ENCODE results near the gene RAD51B. TPM values are rescaled to one million over a fixed set of nuclear protein-coding genes. Genes with fewer than 3 reads are reported as not detected.
A peak's percentile ranks its signal among the peaks of the same experiment; 100 is the strongest.

The RAD51B gene
- total and polyA plus RNA-seq, 2 of the 13 experiments (the other 11 are each of a cell fraction or from before 2014, with no cell fraction given), result 7.0 to 9.5 TPM

DNA sequence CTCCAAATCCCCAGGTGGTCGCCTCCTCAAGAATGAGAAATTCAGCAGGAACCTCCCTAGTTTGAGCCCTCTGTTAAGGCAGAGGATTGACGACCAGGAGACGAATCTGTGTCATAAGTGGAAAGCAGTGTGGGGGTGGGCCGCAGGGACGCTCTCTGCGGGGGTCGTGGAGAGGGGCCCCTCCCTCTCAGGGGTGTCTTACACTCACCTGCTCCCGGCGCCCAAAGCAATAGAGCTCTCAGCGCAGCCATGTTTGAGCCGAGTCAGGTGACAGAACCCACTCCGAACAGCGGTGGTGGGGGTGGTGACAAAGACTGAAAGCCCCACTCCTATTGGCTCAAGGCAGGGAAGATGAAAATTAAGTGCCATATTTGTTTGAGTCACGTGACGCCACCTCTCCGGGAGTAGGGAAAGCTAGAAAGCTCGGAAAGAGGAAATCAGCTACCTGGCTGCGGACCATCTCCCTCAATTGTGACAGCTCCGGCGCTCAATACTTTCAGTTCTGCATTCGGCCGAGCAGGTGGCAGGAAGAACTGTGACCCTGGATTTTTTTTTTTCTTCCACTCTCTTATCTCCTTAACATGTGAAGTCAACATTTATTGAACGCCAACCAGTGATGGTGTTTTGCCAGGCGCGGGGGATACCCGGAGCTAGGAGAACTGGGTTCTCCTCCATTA, 3.1 kb upstream of the RAD51B start, which contains the start of gene ZFYVE26 (continued):
- peak; percentile 41; the same call in 1 of the 2 replicates for TF ChIP-seq RBFOX2 (IDR thresholded peaks at IDR 0.05; ENCODE audit: low read depth, low read length)
- peak; percentile 48 for TF ChIP-seq GATAD2A (CRISPR knock-in tag; IDR thresholded peaks at IDR 0.05)
- peak; percentile 36; the same call in 1 of the 2 replicates for TF ChIP-seq RFX5 (IDR thresholded peaks at IDR 0.05; ENCODE audit: low read depth, low read length)
- no peak for TF ChIP-seq NFE2L1 (CRISPR knock-in tag; IDR thresholded peaks at IDR 0.05; ENCODE audit: borderline replicate concordance)
- no peak for TF ChIP-seq MTF2 (CRISPR knock-in tag; IDR thresholded peaks at IDR 0.05; ENCODE audit: borderline replicate concordance)
- no peak for TF ChIP-seq SNRNP70 (IDR thresholded peaks at IDR 0.05; ENCODE audit: low read depth, low read length)
- TF ChIP-seq, protein P1, sequence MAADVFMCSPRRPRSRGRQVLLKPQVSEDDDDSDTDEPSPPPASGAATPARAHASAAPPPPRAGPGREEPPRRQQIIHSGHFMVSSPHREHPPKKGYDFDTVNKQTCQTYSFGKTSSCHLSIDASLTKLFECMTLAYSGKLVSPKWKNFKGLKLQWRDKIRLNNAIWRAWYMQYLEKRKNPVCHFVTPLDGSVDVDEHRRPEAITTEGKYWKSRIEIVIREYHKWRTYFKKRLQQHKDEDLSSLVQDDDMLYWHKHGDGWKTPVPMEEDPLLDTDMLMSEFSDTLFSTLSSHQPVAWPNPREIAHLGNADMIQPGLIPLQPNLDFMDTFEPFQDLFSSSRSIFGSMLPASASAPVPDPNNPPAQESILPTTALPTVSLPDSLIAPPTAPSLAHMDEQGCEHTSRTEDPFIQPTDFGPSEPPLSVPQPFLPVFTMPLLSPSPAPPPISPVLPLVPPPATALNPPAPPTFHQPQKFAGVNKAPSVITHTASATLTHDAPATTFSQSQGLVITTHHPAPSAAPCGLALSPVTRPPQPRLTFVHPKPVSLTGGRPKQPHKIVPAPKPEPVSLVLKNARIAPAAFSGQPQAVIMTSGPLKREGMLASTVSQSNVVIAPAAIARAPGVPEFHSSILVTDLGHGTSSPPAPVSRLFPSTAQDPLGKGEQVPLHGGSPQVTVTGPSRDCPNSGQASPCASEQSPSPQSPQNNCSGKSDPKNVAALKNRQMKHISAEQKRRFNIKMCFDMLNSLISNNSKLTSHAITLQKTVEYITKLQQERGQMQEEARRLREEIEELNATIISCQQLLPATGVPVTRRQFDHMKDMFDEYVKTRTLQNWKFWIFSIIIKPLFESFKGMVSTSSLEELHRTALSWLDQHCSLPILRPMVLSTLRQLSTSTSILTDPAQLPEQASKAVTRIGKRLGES (CRISPR knock-in tag; IDR thresholded peaks at IDR 0.05; ENCODE audit: borderline replicate concordance), result 0 out of 2 replicates have a peak, but pooled peaks have one; percentile 26
- TF ChIP-seq U2AF1 (optimal IDR thresholded peaks at IDR 0.05; ENCODE audit: low read depth, low read length), result peak; percentile 80
- peak; percentile 88 for TF ChIP-seq POGZ (CRISPR knock-in tag; IDR thresholded peaks at IDR 0.05)
- TF ChIP-seq ZNF20 (CRISPR knock-in tag; IDR thresholded peaks at IDR 0.05), result no peak
- TF ChIP-seq AHR (CRISPR knock-in tag; IDR thresholded peaks at IDR 0.05), result peak; percentile 23; the same call in 1 of the 2 replicates
- no peak for TF ChIP-seq RNF2 (conservative IDR thresholded peaks at IDR 0.05; ENCODE audit: low read depth)
- TF ChIP-seq, protein P2, sequence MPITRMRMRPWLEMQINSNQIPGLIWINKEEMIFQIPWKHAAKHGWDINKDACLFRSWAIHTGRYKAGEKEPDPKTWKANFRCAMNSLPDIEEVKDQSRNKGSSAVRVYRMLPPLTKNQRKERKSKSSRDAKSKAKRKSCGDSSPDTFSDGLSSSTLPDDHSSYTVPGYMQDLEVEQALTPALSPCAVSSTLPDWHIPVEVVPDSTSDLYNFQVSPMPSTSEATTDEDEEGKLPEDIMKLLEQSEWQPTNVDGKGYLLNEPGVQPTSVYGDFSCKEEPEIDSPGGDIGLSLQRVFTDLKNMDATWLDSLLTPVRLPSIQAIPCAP (CRISPR knock-in tag; IDR thresholded peaks at IDR 0.05; ENCODE audit: low read depth), result no peak
- TF ChIP-seq, protein P3, sequence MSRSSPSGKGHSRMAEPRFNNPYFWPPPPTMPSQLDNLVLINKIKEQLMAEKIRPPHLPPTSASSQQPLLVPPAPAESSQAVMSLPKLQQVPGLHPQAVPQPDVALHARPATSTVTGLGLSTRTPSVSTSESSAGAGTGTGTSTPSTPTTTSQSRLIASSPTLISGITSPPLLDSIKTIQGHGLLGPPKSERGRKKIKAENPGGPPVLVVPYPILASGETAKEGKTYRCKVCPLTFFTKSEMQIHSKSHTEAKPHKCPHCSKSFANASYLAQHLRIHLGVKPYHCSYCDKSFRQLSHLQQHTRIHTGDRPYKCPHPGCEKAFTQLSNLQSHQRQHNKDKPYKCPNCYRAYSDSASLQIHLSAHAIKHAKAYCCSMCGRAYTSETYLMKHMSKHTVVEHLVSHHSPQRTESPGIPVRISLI (CRISPR knock-in tag; IDR thresholded peaks at IDR 0.05; ENCODE audit: borderline replicate concordance), result peak; percentile 60; the same call in 1 of the 2 replicates
- TF ChIP-seq HNRNPL (IDR thresholded peaks at IDR 0.05; ENCODE audit: low read depth, low read length), result no peak
- TF ChIP-seq ZNF33A (CRISPR knock-in tag; IDR thresholded peaks at IDR 0.05; ENCODE audit: borderline replicate concordance), result no peak
- TF ChIP-seq, protein P4, sequence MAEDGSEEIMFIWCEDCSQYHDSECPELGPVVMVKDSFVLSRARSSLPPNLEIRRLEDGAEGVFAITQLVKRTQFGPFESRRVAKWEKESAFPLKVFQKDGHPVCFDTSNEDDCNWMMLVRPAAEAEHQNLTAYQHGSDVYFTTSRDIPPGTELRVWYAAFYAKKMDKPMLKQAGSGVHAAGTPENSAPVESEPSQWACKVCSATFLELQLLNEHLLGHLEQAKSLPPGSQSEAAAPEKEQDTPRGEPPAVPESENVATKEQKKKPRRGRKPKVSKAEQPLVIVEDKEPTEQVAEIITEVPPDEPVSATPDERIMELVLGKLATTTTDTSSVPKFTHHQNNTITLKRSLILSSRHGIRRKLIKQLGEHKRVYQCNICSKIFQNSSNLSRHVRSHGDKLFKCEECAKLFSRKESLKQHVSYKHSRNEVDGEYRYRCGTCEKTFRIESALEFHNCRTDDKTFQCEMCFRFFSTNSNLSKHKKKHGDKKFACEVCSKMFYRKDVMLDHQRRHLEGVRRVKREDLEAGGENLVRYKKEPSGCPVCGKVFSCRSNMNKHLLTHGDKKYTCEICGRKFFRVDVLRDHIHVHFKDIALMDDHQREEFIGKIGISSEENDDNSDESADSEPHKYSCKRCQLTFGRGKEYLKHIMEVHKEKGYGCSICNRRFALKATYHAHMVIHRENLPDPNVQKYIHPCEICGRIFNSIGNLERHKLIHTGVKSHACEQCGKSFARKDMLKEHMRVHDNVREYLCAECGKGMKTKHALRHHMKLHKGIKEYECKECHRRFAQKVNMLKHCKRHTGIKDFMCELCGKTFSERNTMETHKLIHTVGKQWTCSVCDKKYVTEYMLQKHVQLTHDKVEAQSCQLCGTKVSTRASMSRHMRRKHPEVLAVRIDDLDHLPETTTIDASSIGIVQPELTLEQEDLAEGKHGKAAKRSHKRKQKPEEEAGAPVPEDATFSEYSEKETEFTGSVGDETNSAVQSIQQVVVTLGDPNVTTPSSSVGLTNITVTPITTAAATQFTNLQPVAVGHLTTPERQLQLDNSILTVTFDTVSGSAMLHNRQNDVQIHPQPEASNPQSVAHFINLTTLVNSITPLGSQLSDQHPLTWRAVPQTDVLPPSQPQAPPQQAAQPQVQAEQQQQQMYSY (CRISPR knock-in tag; IDR thresholded peaks at IDR 0.05), result peak; percentile 99
- TF ChIP-seq TSC22D2 (CRISPR knock-in tag; IDR thresholded peaks at IDR 0.05; ENCODE audit: borderline replicate concordance), result peak; percentile 23; the same call in 1 of the 2 replicates
- no peak for TF ChIP-seq SCMH1 (CRISPR knock-in tag; IDR thresholded peaks at IDR 0.05; ENCODE audit: borderline replicate concordance)

All from HepG2 (cell line).